Natural killer cell (primary cell): ENCODE results near the gene GIPC2. TPM values are rescaled to one million over a fixed set of nuclear protein-coding genes. Genes with fewer than 3 reads are reported as not detected.
A peak's percentile ranks its signal among the peaks of the same experiment; 100 is the strongest.
"Not testable (repeated sequence)": the region's sequence is repeated elsewhere in the genome, so short reads cannot be mapped to it uniquely, and the experiment has no call there.

Source experiments
- ATAC-seq, 3 donors: fragments of 150-1000 bp in 2 of 3; fragments of 200-7000 bp in 1 of 3; cut with Tn5 transposase; 1 replicate in 1 of 3; 2 replicates in 2 of 3; pipeline ENCODE4 v1.10.0; 2021; ENCODE audit warnings: mild to moderate bottlenecking in 2 of 3, moderate library complexity in 2 of 3
- DNase-seq, 2 donors: peaks; one replicate each; pipeline versions ENCODE4 v3.0.0 to v3.0.0-alpha.2; 2013 to 2021; ENCODE audit warnings: mixed read lengths in 1 of 2
- H3K27ac ChIP-seq: one replicate; pipeline ENCODE4 v1.5.1; 2013; ENCODE audit warnings: mild to moderate bottlenecking, low read length
- H3K27me3 ChIP-seq: one replicate; pipeline ENCODE4 v1.6.1; 2013; ENCODE audit warnings: low read length; ENCODE audit not compliant: control insufficient read depth, insufficient read depth
- H3K36me3 ChIP-seq: one replicate; pipeline ENCODE4 v1.6.1; 2013; ENCODE audit warnings: low read length; ENCODE audit not compliant: control insufficient read depth, insufficient read depth
- H3K4me1 ChIP-seq: one replicate; pipeline ENCODE4 v1.6.1; 2013; ENCODE audit warnings: low read length; ENCODE audit not compliant: control insufficient read depth, insufficient read depth
- H3K4me3 ChIP-seq: one replicate; pipeline ENCODE4 v1.5.1; 2013; ENCODE audit warnings: low read length
- H3K9me3 ChIP-seq: one replicate; pipeline ENCODE4 v1.6.1; 2013; ENCODE audit warnings: low read length; ENCODE audit not compliant: control insufficient read depth, insufficient read depth
- H3K27ac Mint-ChIP-seq, 2 donors: one replicate each; pipeline ENCODE4 v1.8.0; 2022; ENCODE audit warnings: mild to moderate bottlenecking in 2 of 2, mixed read lengths in 2 of 2, moderate library complexity in 1 of 2
- H3K27me3 Mint-ChIP-seq, 2 donors: one replicate each; pipeline ENCODE4 v1.8.0; 2022; ENCODE audit warnings: low read depth in 2 of 2, mixed read lengths in 2 of 2
- H3K36me3 Mint-ChIP-seq: one replicate; pipeline ENCODE4 v1.8.0; 2022; ENCODE audit warnings: mixed read lengths
- H3K4me1 Mint-ChIP-seq, 2 donors: one replicate each; pipeline ENCODE4 v1.8.0; 2022; ENCODE audit warnings: mixed read lengths in 2 of 2
- H3K4me3 Mint-ChIP-seq: one replicate; pipeline ENCODE4 v1.8.0; 2022; ENCODE audit warnings: mild to moderate bottlenecking, moderate library complexity, mixed read lengths
- H3K9me3 Mint-ChIP-seq, 2 donors: one replicate each; pipeline ENCODE4 v1.8.0; 2022; ENCODE audit warnings: mixed read lengths in 2 of 2
- CTCF ChIP-seq: fragments of 200-600 bp; IDR thresholded peaks from one replicate; pipeline ENCODE4 v1.8.0; 2022; ENCODE audit warnings: antibody characterized with exemption
- WGBS: methylation state at CpG from one replicate; pipeline ENCODE4 v1.1.7; 2013; ENCODE audit warnings: missing lambda C conversion rate; ENCODE audit not compliant: insufficient coverage; 5-methylcytosine and 5-hydroxymethylcytosine counted together
- intact Hi-C: fragments of 100-400 bp; cut with micrococcal nuclease; formaldehyde crosslinking; loops from one replicate; pipeline ENCODE4 v1.14.2; 2022
- total RNA-seq, 4 donors: library from RNA; stranded (reverse); fragments of 120-200 nt in 1 of 4; gene quantifications; one replicate each; pipeline versions ENCODE4 v1.2.3 to v1.2.4, GENCODE V29; 2013 to 2022

The GIPC2 gene
- not detected for total RNA-seq
- total RNA-seq (2013), result 0.14 TPM

DNA sequence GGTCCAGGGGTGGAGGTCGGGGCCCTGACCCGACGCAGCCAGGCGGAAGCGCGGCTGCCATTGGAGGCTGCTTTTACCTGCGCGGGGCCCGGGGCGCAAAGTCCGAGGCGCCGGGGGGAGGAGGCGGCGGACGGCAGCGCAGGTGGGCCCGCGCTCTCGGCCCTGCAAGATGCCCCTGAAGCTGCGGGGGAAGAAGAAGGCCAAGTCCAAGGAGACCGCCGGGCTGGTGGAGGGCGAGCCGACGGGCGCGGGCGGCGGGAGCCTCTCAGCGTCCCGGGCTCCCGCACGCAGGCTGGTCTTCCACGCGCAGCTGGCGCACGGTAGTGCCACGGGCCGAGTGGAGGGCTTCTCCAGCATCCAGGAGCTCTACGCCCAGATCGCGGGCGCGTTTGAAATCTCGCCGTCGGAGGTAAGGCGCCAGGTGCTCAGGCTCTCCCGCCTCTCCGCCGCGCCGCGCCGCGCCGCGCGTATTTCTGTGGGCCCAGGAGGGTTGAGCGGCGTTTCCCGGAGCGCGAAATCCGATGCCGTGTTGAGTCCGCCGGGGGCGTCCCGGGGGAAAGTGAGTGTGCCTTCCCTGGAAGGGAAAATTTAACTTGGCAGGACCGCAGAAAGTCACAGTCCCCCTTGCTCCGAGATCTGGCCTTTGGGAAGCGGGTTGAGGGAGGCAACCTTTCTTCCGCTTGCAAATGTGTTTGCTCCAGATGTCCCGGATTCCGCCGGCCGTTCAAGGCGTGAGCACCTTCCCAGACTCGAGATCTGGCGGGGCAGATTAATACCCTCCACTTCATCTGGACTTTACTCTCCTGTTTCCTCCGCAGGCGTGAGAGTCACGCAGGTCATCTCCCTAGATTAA lies at the start of gene GIPC2:
GIPC2 (plus strand) TSS at position 41 of the 853 bp plus-strand sequence; CDS start at position 170, 129 bp downstream.
- Mint-ChIP-seq H3K4me1 (peaks cover 9 to 16% of the 10 kb centered on the region in 2 donors), H3K36me3 (no peaks in the 10 kb centered on the region), H3K9me3 (no peaks in the 10 kb centered on the region), H3K27ac (no peak within 1 kb of the TSS), H3K27me3 (peaks cover 34 to 54% of the 10 kb centered on the region in 2 donors), H3K4me3 (peak within 1 kb of the TSS; percentile 75)
- Histone ChIP-seq H3K9me3 (no peaks in the 10 kb centered on the region), H3K36me3 (no peaks in the 10 kb centered on the region), H3K27me3 (peaks cover 17% of the 10 kb centered on the region), H3K4me3 (peak within 1 kb of the TSS; percentile 34), H3K27ac (no peak within 1 kb of the TSS), H3K4me1 (peaks cover 10% of the 10 kb centered on the region)
- peak in 2 of 3 donors; percentile 17 to 40 for ATAC-seq
- DNase-seq, result peak in 1 of 2 donors; percentile 34
- intact Hi-C loops, result no loop called here
- 4% methylated on average over 84 of the region's 85 CpGs for WGBS
- no peak for TF ChIP-seq CTCF

DNA sequence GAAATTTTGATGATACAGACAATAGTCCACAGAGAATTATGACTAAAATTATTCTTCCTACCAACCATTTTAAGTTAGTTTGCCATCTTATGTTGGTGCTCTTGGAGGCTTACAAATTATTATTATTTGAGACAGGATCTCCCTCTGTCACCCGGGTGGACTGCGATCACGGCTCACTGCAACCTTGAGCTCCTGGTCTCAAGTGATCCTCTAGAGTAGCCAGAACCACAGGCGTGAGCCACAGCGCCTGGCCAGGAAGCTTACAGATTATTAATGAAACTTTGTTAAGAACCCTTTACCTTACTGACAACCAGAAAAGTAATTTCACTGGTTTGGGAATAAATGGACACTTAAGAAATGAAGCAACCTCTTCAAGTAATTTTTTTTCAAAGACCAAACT lies 49.0 kb upstream of the GIPC2 start:
- no peaks in the 10 kb centered on the region for H3K27me3 Mint-ChIP-seq
- Histone ChIP-seq H3K9me3 (no peaks in the 10 kb centered on the region), H3K27ac (no peak overlapping the region), H3K4me3 (no peak overlapping the region), H3K36me3 (no peaks in the 10 kb centered on the region), H3K27me3 (no peaks in the 10 kb centered on the region), H3K4me1 (no peaks in the 10 kb centered on the region)
- no peaks in the 10 kb centered on the region for H3K4me1 Mint-ChIP-seq
- WGBS, result 98% methylated on average over 4 of the region's 5 CpGs
- no peak overlapping the region for H3K4me3 Mint-ChIP-seq
- H3K9me3 Mint-ChIP-seq, result no peaks in the 10 kb centered on the region
- DNase-seq (no peak), ATAC-seq (no peak)
- no peak overlapping the region for H3K27ac Mint-ChIP-seq
- intact Hi-C loops, result no loop called here
- TF ChIP-seq CTCF, result no peak
- H3K36me3 Mint-ChIP-seq, result no peaks in the 10 kb centered on the region

DNA sequence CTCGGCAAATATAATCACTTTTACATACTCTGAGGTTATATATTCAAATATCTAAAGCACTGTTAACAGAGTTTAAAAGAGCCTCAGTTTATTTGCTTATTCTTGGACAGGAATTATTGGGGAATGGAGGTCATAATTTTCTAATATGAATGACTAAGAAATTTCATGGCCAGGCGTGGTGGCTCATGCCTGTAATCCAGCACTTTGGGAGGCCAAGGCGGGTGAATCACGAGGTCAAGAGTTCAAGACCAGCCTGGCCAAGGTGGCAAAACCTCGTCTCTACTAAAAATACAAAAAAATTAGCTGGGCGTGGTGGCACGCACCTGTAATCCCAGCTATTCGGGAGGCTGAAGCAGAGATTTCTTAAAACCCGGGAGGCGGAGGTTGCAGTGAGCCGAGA lies 45.2 kb upstream of the GIPC2 start:
- H3K4me1 ChIP-seq, DNase-seq, H3K27me3 Mint-ChIP-seq, H3K27me3 ChIP-seq, H3K36me3 Mint-ChIP-seq, ATAC-seq, H3K36me3 ChIP-seq, H3K4me3 ChIP-seq, H3K9me3 Mint-ChIP-seq, H3K9me3 ChIP-seq, intact Hi-C loops, H3K27ac Mint-ChIP-seq, H3K27ac ChIP-seq, H3K4me3 Mint-ChIP-seq: not testable (repeated sequence)
- 92% methylated on average over 10 of the region's 11 CpGs for WGBS
- peaks cover 12 to 14% of the 10 kb centered on the region in 2 donors for H3K4me1 Mint-ChIP-seq

- no peaks in the 10 kb centered on the region for H3K27me3 Mint-ChIP-seq
- TF ChIP-seq CTCF, result no peak
- H3K9me3 ChIP-seq, result no peaks in the 10 kb centered on the region
- peak overlapping the region; percentile 97 for H3K4me3 Mint-ChIP-seq
- no peak overlapping the region for H3K4me3 ChIP-seq
- 31% methylated on average over 2 of the region's 3 CpGs for WGBS
- intact Hi-C loops, result no loop called here
- H3K9me3 Mint-ChIP-seq, result no peaks in the 10 kb centered on the region
- ATAC-seq, result no peak
- H3K4me1 Mint-ChIP-seq, result peaks cover 23 to 25% of the 10 kb centered on the region in 2 donors
- H3K27ac Mint-ChIP-seq, result peak overlapping the region; percentile 92 to 100
- no peaks in the 10 kb centered on the region for H3K36me3 ChIP-seq
- H3K36me3 Mint-ChIP-seq, result no peaks in the 10 kb centered on the region
- H3K4me1 ChIP-seq, result no peaks in the 10 kb centered on the region
- no peak overlapping the region for H3K27ac ChIP-seq
- H3K27me3 ChIP-seq, result no peaks in the 10 kb centered on the region
- peak in 1 of 2 donors; percentile 19 for DNase-seq
Observed at GRCh38 chr1:78003070-78003746, 42.6 kb upstream of the GIPC2 start.
